ENCODE data around the gene CYP4F12.

GRCh38 chr19:15680478-15681322, 7.8 kb downstream of the CYP4F12 start:
- TF ChIP-seq YY1 (IDR thresholded peaks at IDR 0.05; ENCODE audit: insufficient read depth, insufficient read length) (no peak), ZNF274 (IDR thresholded peaks at IDR 0.05; ENCODE audit: low read depth, low read length) (no peak), SUZ12 (IDR thresholded peaks at IDR 0.05; ENCODE audit: extremely low read depth, insufficient read depth, insufficient read length) (no peak)

All from NT2/D1 (cell line).